ENCODE data around the gene PLCB3. TPM values are rescaled to one million over a fixed set of nuclear protein-coding genes. Genes with fewer than 3 reads are reported as not detected.

The PLCB3 gene
- total and polyA plus RNA-seq, 2 of the 13 experiments (the other 11 are each of a cell fraction or from before 2014, with no cell fraction given): 7.5 to 13.8 TPM

GRCh38 chr11:64233913-64234586 lies 17.3 kb upstream of the PLCB3 start, which contains the start of gene VEGFB (continued):
- TF ChIP-seq ZBTB7B (CRISPR knock-in tag; IDR thresholded peaks at IDR 0.05) (0 out of 2 replicates have a peak, but pooled peaks have one; percentile 19), SP5 (CRISPR knock-in tag; IDR thresholded peaks at IDR 0.05; ENCODE audit: borderline replicate concordance, low read depth) (peak; percentile 41; the same call in 1 of the 2 replicates), SALL2 (CRISPR knock-in tag; IDR thresholded peaks at IDR 0.05) (0 out of 2 replicates have a peak, but pooled peaks have one; percentile 17), ZFX (CRISPR knock-in tag; IDR thresholded peaks at IDR 0.05; ENCODE audit: low read depth) (peak; percentile 52), SAP130 (CRISPR knock-in tag; IDR thresholded peaks at IDR 0.05; ENCODE audit: low read depth) (peak; percentile 28; the same call in 1 of the 2 replicates), ZNF569 (CRISPR knock-in tag; IDR thresholded peaks at IDR 0.05; ENCODE audit: borderline replicate concordance) (no peak), ZFP82 (CRISPR knock-in tag; IDR thresholded peaks at IDR 0.05; ENCODE audit: borderline replicate concordance) (no peak), FOXO1 (CRISPR knock-in tag; IDR thresholded peaks at IDR 0.05) (no peak), ZFP36L2 (CRISPR knock-in tag; IDR thresholded peaks at IDR 0.05) (no peak), HNRNPLL (IDR thresholded peaks at IDR 0.05; ENCODE audit: low read depth, low read length, poor library complexity, severe bottlenecking) (peak; percentile 19), MAX (IDR thresholded peaks at IDR 0.05) (peak; percentile 8; the same call in 1 of the 2 replicates), SMYD3 (CRISPR knock-in tag; IDR thresholded peaks at IDR 0.05) (no peak), GABPB1 (CRISPR knock-in tag; IDR thresholded peaks at IDR 0.05) (peak; percentile 50; the same call in 1 of the 2 replicates), ZNF589 (CRISPR knock-in tag; conservative IDR thresholded peaks at IDR 0.05) (0 out of 2 replicates have a peak, but pooled peaks have one; percentile 33), MYPOP (CRISPR knock-in tag; IDR thresholded peaks at IDR 0.05) (no peak; the same call in 1 of the 2 replicates), KAT8 (CRISPR knock-in tag; IDR thresholded peaks at IDR 0.05) (no peak), ZNF557 (CRISPR knock-in tag; IDR thresholded peaks at IDR 0.05) (no peak), KDM5B (CRISPR knock-in tag; IDR thresholded peaks at IDR 0.05; ENCODE audit: borderline replicate concordance) (peak; percentile 22; the same call in 1 of the 2 replicates), RBFOX2 (IDR thresholded peaks at IDR 0.05; ENCODE audit: low read depth, low read length) (peak; percentile 21; the same call in 1 of the 2 replicates), NFKB2 (CRISPR knock-in tag; IDR thresholded peaks at IDR 0.05; ENCODE audit: borderline replicate concordance) (peak; percentile 27; the same call in 1 of the 2 replicates), ZNF879 (CRISPR knock-in tag; IDR thresholded peaks at IDR 0.05) (0 out of 2 replicates have a peak, but pooled peaks have one; percentile 45), ZSCAN25 (CRISPR knock-in tag; IDR thresholded peaks at IDR 0.05) (0 out of 2 replicates have a peak, but pooled peaks have one; percentile 25)
- TF ChIP-seq, protein P1, sequence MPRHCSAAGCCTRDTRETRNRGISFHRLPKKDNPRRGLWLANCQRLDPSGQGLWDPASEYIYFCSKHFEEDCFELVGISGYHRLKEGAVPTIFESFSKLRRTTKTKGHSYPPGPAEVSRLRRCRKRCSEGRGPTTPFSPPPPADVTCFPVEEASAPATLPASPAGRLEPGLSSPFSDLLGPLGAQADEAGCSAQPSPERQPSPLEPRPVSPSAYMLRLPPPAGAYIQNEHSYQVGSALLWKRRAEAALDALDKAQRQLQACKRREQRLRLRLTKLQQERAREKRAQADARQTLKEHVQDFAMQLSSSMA (CRISPR knock-in tag; IDR thresholded peaks at IDR 0.05): 0 out of 2 replicates have a peak, but pooled peaks have one; percentile 19
- TF ChIP-seq, protein P2, sequence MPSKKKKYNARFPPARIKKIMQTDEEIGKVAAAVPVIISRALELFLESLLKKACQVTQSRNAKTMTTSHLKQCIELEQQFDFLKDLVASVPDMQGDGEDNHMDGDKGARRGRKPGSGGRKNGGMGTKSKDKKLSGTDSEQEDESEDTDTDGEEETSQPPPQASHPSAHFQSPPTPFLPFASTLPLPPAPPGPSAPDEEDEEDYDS (CRISPR knock-in tag; IDR thresholded peaks at IDR 0.05): 0 out of 2 replicates have a peak, but pooled peaks have one; percentile 41
- TF ChIP-seq, protein P3, sequence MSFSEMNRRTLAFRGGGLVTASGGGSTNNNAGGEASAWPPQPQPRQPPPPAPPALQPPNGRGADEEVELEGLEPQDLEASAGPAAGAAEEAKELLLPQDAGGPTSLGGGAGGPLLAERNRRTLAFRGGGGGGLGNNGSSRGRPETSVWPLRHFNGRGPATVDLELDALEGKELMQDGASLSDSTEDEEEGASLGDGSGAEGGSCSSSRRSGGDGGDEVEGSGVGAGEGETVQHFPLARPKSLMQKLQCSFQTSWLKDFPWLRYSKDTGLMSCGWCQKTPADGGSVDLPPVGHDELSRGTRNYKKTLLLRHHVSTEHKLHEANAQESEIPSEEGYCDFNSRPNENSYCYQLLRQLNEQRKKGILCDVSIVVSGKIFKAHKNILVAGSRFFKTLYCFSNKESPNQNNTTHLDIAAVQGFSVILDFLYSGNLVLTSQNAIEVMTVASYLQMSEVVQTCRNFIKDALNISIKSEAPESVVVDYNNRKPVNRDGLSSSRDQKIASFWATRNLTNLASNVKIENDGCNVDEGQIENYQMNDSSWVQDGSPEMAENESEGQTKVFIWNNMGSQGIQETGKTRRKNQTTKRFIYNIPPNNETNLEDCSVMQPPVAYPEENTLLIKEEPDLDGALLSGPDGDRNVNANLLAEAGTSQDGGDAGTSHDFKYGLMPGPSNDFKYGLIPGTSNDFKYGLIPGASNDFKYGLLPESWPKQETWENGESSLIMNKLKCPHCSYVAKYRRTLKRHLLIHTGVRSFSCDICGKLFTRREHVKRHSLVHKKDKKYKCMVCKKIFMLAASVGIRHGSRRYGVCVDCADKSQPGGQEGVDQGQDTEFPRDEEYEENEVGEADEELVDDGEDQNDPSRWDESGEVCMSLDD (CRISPR knock-in tag; IDR thresholded peaks at IDR 0.05; ENCODE audit: borderline replicate concordance): 0 out of 2 replicates have a peak, but pooled peaks have one; percentile 34
